ENCODE measurements around the gene ASB4. TPM values are rescaled to one million over a fixed set of nuclear protein-coding genes. Genes with fewer than 3 reads are reported as not detected.

ASB4 gene
- total RNA-seq, 1 experiment from 2014 or later: not detected

GRCh38 chr7:95540366-95540765, 54.6 kb downstream of the ASB4 start:
- Histone ChIP-seq H3F3A (ENCODE audit: low read length, unreplicated experiment) (no peaks in the 10 kb centered on the region), H3K4me3 (ENCODE audit: low read length) (no peak overlapping the region), H3K4me1 (ENCODE audit: insufficient read depth, low read length) (peaks cover 3% of the 10 kb centered on the region), H3K4me2 (ENCODE audit: low read length) (no peak overlapping the region), H3K36me3 (ENCODE audit: low read depth, low read length) (no peaks in the 10 kb centered on the region), H3K27ac (ENCODE audit: low read length) (no peak overlapping the region), H3K9me3 (ENCODE audit: low read length) (no peaks in the 10 kb centered on the region), H2AFZ (ENCODE audit: low read length) (no peak overlapping the region), H3K9me2 (replicated peaks; ENCODE audit: low read length) (no peaks in the 10 kb centered on the region), H3K79me2 (ENCODE audit: low read length) (no peaks in the 10 kb centered on the region), H3K9ac (ENCODE audit: low read length) (no peak overlapping the region), H3K27me3 (ENCODE audit: low read length) (peaks cover 58% of the 10 kb centered on the region), H4K20me1 (ENCODE audit: low read length) (no peaks in the 10 kb centered on the region)
- POLR2A ChIA-PET (ENCODE audit: unreplicated experiment): no interaction called here
- BruUV-seq (replicated peaks): no TSS peak
- ATAC-seq (no peak), DNase-seq (no peak)
- intact Hi-C loops (cut with micrococcal nuclease): no loop called here
- TF ChIP-seq EZH2phosphoT487 (IDR thresholded peaks at IDR 0.05; ENCODE audit: borderline replicate concordance, low read length): no peak
- CTCF ChIA-PET: no interaction called here

- H3K9ac ChIP-seq (ENCODE audit: low read length): no peak overlapping the region
- no peak for TF ChIP-seq EZH2phosphoT487 (IDR thresholded peaks at IDR 0.05; ENCODE audit: borderline replicate concordance, low read length)
- no peak overlapping the region for H3K27ac ChIP-seq (ENCODE audit: low read length)
- H3K4me3 ChIP-seq (ENCODE audit: low read length): no peak overlapping the region
- no peak for DNase-seq
- H3K4me1 ChIP-seq (ENCODE audit: insufficient read depth, low read length): peaks cover 15% of the 10 kb centered on the region
- no peaks in the 10 kb centered on the region for H3K36me3 ChIP-seq (ENCODE audit: low read depth, low read length)
- peaks cover 3% of the 10 kb centered on the region for H3F3A ChIP-seq (ENCODE audit: low read length, unreplicated experiment)
- H2AFZ ChIP-seq (ENCODE audit: low read length): no peak overlapping the region
- BruUV-seq (replicated peaks): no TSS peak
- ChIA-PET CTCF (interaction anchor here (0.6 kb wide), 3 partner anchors 31 to 144 kb away, joined by 3 to 4 read pairs (median 3); no protein-coding TSS in a partner anchor), POLR2A (ENCODE audit: unreplicated experiment) (no interaction called here)
- H3K27me3 ChIP-seq (ENCODE audit: low read length): peaks cover 34% of the 10 kb centered on the region
- H3K9me3 ChIP-seq (ENCODE audit: low read length): no peaks in the 10 kb centered on the region
- no peaks in the 10 kb centered on the region for H3K79me2 ChIP-seq (ENCODE audit: low read length)
- no peak for ATAC-seq
- no peak overlapping the region for H3K4me2 ChIP-seq (ENCODE audit: low read length)
- intact Hi-C loops (cut with micrococcal nuclease): no loop called here
- H4K20me1 ChIP-seq (ENCODE audit: low read length): no peaks in the 10 kb centered on the region
- no peaks in the 10 kb centered on the region for H3K9me2 ChIP-seq (replicated peaks; ENCODE audit: low read length)
These were observed 57.6 kb downstream of the ASB4 start for GRCh38 chr7:95543312-95543711.

GRCh38 chr7:95544171-95544570, 58.4 kb downstream of the ASB4 start:
- no peak overlapping the region for H2AFZ ChIP-seq (ENCODE audit: low read length)
- no peak overlapping the region for H3K4me3 ChIP-seq (ENCODE audit: low read length)
- peaks cover 3% of the 10 kb centered on the region for H3F3A ChIP-seq (ENCODE audit: low read length, unreplicated experiment)
- no peaks in the 10 kb centered on the region for H3K36me3 ChIP-seq (ENCODE audit: low read depth, low read length)
- H3K27ac ChIP-seq (ENCODE audit: low read length): no peak overlapping the region
- intact Hi-C loops (cut with micrococcal nuclease): no loop called here
- H3K9me3 ChIP-seq (ENCODE audit: low read length): no peaks in the 10 kb centered on the region
- no peak for DNase-seq
- peaks cover 20% of the 10 kb centered on the region for H3K4me1 ChIP-seq (ENCODE audit: insufficient read depth, low read length)
- no peak overlapping the region for H3K9ac ChIP-seq (ENCODE audit: low read length)
- BruUV-seq (replicated peaks): no TSS peak
- H3K79me2 ChIP-seq (ENCODE audit: low read length): no peaks in the 10 kb centered on the region
- H3K27me3 ChIP-seq (ENCODE audit: low read length): peaks cover 25% of the 10 kb centered on the region
- H4K20me1 ChIP-seq (ENCODE audit: low read length): no peaks in the 10 kb centered on the region
- POLR2A ChIA-PET (ENCODE audit: unreplicated experiment): interaction anchor here (0.9 kb wide), 1 partner anchor 21 kb away, joined by 3 read pairs; no protein-coding TSS in a partner anchor
- no peak for ATAC-seq
- TF ChIP-seq EZH2phosphoT487 (IDR thresholded peaks at IDR 0.05; ENCODE audit: borderline replicate concordance, low read length) (no peak), EZH2 (IDR thresholded peaks at IDR 0.05; ENCODE audit: low read length, unreplicated experiment) (no peak)
- no peak overlapping the region for H3K4me2 ChIP-seq (ENCODE audit: low read length)
- H3K9me2 ChIP-seq (replicated peaks; ENCODE audit: low read length): no peaks in the 10 kb centered on the region
- CTCF ChIA-PET: interaction anchor here (0.5 to 2.2 kb wide), 8 partner anchors 89 to 923 kb away, joined by 3 to 52 read pairs (median 4); no protein-coding TSS in a partner anchor

- H3K4me2 ChIP-seq (ENCODE audit: low read length): peak overlapping the region; percentile 86
- H3F3A ChIP-seq (ENCODE audit: low read length, unreplicated experiment): peaks cover 3% of the 10 kb centered on the region
- H3K9me3 ChIP-seq (ENCODE audit: low read length): no peaks in the 10 kb centered on the region
- peak; percentile 80 for ATAC-seq
- ChIA-PET CTCF (interaction anchor here (0.5 to 2.2 kb wide), 13 partner anchors 11 to 924 kb away, joined by 3 to 52 read pairs (median 4); no protein-coding TSS in a partner anchor), POLR2A (ENCODE audit: unreplicated experiment) (interaction anchor here (0.6 to 0.9 kb wide), 3 partner anchors 10 to 79 kb away, joined by 3 to 4 read pairs (median 3); no protein-coding TSS in a partner anchor)
- H3K4me3 ChIP-seq (ENCODE audit: low read length): peak overlapping the region; percentile 64
- no TSS peak for BruUV-seq (replicated peaks)
- peak overlapping the region; percentile 83 for H2AFZ ChIP-seq (ENCODE audit: low read length)
- peak; percentile 71 for DNase-seq
- H3K36me3 ChIP-seq (ENCODE audit: low read depth, low read length): no peaks in the 10 kb centered on the region
- no peaks in the 10 kb centered on the region for H3K79me2 ChIP-seq (ENCODE audit: low read length)
- TF ChIP-seq EZH2phosphoT487 (IDR thresholded peaks at IDR 0.05; ENCODE audit: borderline replicate concordance, low read length): no peak
- peak; percentile 90 for TF ChIP-seq CTCF (conservative IDR thresholded peaks at IDR 0.05; ENCODE audit: low read depth, low read length)
- no peak for TF ChIP-seq EZH2 (IDR thresholded peaks at IDR 0.05; ENCODE audit: low read length, unreplicated experiment)
- intact Hi-C loops (cut with micrococcal nuclease): loop anchor here (1.0 kb wide), 3 partner anchors 18 to 139 kb away; no protein-coding TSS in a partner anchor
- no peaks in the 10 kb centered on the region for H4K20me1 ChIP-seq (ENCODE audit: low read length)
- no peak overlapping the region for H3K27ac ChIP-seq (ENCODE audit: low read length)
- peaks cover 27% of the 10 kb centered on the region for H3K4me1 ChIP-seq (ENCODE audit: insufficient read depth, low read length)
- H3K27me3 ChIP-seq (ENCODE audit: low read length): peaks cover 17% of the 10 kb centered on the region
- H3K9me2 ChIP-seq (replicated peaks; ENCODE audit: low read length): no peaks in the 10 kb centered on the region
- peak overlapping the region; percentile 10; the same call in 1 of the 2 replicates for H3K9ac ChIP-seq (ENCODE audit: low read length)
These were observed 59.4 kb downstream of the ASB4 start for GRCh38 chr7:95545007-95545615.

All from PC-3 (cell line).